HG02852 (cell line): ENCODE results near the gene GNAO1.

Experiments used
- ATAC-seq: cut with Tn5 transposase; IDR thresholded peaks from one replicate; pipeline ENCODE4 v1.9.1; 2021; ENCODE audit warnings: mild to moderate bottlenecking, moderate library complexity; ENCODE audit not compliant: unreplicated experiment

GNAO1 gene

DNA sequence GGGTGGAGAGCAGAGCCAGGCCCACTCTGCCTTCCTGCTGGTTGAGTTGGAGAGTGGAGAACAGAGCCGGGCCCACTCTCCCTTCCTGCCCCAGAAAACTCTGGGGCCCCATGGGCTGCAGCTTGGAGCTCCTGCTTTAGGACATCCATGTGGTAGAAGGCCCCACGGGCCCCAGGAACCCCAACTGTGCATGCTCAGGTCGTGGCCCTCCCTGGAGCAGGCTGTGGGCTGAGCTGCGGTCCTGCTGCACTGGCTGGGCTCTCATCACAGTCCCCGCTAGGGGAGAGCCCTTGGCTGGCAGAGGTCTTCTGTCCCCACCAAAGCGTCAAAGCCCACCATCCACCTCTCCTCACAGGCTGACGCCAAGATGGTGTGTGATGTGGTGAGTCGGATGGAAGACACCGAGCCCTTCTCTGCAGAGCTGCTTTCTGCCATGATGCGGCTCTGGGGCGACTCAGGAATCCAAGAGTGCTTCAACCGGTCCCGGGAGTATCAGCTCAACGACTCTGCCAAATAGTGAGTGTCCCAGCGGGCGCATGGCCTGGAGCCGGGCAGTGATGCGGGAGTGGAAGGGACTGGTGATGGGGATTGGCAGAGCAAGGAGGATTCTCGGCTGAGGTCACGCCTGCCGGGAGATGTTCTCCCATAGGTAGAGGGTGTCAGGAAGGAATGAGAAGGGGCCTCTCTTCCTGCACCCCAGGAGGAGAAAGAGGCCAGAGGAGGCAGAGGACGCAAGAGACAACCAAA is 137.2 kb downstream of the GNAO1 start:
- no peak for ATAC-seq

DNA sequence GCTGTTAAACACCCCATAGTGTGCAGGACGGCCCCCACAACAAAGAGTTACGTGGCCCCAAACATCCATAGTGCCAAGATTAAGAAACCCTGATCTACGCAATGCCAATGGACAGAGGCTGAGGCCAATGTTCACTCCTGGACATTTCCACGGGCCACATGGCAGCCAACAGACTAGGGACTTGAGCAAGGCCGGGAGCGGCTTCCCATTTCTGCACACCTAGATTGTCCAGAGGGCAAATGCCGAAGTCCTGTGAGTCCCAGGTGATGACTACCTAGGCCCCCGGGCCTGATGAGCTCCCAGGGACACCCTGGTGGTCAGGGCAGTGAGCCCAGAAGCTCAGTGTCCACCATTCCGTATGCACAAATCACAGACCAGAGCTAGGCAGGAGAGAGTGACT is 138.6 kb downstream of the GNAO1 start:
- no peak for ATAC-seq

DNA sequence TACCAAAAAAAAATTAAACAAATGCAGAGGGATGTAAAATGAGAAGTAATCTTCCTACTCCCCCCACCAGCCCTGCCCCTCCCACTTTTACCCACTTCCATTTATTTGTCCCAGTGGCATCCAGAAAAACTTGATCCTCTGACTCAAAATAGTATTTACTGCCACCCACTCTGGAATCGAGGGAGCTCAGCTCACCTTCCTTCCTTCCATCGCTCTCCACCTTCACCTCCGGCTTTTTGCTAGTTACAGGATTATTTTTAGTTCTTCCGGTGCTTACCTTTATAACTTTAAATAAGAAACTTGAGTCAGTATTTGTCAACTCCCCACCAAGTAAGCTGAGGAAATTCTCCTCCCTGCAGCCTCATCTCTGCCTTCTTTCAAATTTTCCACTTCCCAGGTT is 139.2 kb downstream of the GNAO1 start:
- ATAC-seq = no peak

DNA sequence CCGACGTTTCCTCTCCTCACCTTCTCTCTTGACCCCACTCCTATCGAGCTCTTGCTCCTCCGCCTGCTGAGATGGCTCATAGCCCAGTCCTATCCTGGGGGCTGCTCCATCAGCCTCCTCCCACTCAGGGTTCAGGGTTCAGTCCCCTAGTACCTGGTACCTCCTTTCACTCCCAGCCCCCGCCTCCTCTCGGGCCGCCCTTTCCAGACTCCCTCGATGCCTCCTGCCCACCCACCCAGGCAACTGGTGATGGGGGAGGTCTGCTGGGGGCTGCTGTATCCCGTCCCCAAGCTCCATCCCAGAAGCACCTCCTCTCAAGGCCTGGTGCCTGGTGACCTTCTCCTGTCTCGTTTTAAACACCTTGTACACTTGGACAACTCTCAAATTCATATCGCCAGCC is 140.1 kb downstream of the GNAO1 start:
- no peak for ATAC-seq

DNA sequence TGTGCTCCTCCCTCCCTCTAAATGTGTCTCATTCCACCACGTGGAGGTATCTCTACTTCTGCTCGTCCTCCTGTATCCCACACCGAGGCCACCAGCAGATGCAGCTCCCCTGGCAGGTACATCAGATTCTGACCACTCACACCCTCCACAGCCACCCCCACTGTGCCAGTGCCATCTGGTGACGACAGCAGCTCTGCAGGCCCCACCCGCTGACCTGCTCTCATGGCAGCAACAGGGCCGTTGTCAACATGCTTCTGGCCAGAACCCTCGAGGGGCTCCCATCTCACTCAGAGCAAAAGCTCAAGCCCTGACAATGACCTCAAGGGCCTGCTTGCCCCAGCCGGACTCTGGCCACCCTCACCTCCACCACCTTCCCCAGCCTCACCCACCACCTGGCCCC is 140.6 kb downstream of the GNAO1 start:
- ATAC-seq = no peak

DNA sequence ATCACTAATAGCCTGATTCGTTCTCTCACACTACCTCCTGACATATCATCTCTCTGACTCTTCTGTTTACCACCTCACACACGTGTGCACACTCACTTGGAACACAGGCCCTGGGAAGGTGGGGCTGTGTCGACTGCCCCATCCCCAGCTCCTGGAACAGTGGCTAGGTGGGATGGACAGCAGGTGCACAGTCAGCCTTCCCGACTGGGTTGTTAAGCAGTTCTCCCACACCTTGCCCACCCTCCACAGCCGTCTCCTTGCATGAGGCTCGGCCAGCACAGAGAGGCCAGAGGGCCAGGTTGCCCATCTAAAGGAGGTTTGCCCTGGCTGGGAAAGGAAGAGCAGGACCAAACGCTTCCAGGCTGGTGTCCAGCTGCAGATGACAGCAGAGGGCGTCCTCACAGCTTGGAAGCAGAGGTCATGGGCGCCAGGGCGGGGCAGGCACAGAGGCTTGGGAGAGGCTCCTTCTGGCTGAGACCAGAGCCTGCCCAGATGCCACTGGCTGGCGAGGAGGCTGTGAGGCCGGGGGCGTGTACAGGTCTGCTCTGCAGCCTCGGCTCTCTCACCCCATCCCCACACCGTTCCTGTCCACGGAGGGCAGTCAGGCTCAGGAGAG is 141.3 kb downstream of the GNAO1 start:
- ATAC-seq = no peak

DNA sequence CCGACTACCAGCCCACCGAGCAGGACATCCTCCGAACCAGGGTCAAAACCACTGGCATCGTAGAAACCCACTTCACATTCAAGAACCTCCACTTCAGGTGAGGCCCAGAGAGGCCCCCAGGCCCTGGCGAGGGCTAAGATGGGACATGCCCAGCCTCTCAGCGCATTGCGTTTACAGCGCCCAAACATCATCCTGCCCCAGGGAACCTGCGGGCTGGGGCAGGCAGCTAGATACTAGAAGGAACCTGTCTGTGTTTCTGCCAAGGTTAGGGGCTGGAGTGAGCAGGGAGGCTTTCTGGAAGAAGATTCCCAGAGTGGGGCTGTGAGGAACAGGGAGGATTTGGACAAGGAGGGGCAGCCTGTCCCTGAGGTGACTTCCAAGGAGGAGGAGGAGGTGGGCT is 143.5 kb downstream of the GNAO1 start:
- ATAC-seq = no peak

DNA sequence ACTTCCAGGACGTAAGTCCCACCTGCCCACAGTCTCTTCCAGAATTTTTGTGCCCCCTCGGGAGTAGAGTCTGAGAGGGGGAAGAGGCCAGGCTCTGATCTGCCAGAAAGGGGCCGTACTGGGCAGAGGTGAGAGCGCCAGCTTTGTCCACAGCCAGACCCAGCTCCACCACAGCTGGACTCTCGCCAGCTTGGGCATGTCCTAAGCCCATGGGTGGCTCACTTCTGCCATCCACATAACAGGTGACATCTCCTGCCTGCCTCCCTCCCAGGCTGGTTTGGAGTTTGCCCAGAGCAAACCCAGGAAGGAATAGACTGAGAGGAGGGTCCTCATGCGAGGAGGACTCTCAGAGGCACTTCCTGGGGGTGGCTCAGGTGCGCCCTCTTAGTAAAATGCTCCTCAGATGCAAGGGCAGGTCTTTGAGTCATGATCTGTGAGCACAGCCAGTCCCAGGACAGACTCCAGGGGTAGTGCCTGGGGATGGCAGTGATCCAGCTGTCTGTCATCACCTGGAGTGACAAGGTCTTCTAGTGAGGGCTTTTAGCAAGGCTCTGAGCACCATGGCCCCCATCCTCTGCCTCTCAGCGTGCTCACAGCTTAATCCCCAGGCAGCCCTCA is 144.9 kb downstream of the GNAO1 start:
- ATAC-seq = no peak

DNA sequence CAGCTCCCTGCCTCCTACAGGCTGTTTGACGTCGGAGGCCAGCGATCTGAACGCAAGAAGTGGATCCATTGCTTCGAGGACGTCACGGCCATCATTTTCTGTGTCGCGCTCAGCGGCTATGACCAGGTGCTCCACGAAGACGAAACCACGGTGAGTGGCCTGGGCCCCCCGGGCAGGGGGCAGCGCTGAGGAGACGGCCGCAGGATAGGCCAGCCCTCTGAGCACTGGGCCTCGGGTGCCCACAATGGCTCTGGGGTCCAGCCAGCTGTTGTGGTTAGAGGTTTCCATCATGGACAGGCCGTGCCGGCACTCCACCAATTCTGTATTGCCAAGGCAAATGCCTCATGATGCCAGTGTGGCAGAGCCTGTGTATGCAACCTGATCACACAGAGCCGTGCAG is 145.4 kb downstream of the GNAO1 start:
- ATAC-seq = no peak

DNA sequence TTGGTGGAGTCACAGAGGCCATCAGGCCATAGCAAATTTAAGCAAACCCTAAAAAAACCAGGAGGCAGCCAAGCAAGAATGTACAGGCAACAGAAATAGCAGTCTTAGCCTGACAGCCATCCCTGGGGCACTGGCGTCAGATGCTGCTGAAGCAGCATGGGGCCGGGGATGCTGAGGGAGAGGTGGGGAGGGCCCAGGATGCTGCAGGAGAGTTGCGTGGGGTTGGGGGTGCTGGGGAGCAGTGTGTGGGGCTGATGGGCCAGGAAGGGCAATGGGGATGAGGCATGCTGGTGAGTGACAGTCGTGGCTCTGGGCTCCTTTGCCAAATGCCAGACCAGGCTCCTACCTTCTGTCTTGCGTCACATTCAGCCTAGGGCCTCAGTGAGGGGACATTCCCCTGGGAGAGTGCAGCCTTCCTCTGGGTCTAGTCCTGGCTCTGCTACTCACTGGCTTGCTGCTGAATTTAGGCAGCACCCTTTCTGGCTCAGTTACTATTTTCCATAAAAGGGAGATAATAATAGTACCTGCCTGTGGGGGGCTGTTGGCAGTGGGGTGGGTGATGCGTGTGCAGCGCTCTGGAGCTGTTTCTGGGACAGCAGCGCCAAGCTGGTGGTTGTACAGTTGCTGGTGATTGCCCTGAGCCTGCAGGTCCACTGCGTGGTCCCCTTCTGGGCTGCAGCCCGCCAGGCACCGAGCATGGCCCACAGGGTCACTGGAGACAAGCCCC is 146.0 kb downstream of the GNAO1 start:
- no peak for ATAC-seq

DNA sequence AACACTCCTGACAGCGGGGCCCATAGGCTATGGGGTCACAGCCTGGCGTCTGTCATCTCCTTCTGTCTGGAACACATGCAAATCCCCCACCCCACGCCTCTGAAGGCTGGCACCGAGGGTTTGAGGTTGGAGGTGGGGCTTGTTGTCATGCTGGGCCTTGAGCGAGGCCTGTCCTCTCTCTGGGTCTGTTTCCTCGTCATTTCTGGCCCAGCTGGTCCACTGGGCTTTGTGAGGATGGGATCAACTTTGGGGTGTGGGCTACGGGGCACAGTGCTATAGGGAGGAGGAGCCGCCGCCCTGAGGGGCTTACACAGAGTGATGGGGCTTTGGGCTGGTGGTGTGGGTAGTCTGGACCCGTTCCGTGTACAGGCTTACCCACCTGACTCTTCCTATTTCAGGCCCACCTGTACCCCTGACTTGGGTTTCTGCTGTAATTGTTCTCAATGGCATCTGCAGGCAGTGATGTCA is 146.6 kb downstream of the GNAO1 start:
- no peak for ATAC-seq

DNA sequence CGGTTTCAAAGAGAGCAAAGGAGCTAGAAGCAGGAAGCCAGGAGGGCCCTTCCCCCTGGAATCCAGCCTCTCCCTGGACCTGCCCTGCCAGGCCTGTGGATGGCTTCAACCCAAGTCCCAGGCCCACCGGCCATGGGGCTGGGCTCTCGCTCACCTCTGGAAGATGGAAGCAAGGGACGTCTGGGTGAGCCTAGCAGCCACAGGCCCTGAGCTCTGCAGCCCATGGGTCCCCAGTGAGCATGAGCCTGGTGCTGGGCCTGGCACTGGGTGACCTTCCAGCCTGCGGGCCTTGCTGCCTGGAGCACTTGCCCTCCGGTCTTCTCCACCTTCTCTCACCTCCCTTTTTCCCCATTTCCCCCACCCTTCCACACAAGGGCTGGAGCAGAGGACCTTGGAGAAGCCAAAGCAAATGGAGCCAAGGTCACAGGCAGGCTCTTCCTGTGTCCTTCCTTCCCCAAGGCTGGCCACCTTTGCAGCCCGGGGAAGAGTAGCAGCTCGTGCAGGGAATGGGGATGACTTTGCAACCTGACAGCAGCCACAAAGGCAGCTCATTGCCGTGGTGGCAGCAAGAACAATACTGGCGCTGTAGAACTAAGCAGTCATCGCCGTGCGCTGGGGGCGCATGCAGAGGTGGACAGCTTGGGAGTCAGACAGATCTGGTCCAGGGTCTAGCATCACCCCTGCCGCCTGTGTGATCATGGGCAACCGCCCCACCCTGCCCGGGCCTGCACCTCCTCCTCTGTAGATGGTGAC is 147.5 kb downstream of the GNAO1 start:
- ATAC-seq = no peak

DNA sequence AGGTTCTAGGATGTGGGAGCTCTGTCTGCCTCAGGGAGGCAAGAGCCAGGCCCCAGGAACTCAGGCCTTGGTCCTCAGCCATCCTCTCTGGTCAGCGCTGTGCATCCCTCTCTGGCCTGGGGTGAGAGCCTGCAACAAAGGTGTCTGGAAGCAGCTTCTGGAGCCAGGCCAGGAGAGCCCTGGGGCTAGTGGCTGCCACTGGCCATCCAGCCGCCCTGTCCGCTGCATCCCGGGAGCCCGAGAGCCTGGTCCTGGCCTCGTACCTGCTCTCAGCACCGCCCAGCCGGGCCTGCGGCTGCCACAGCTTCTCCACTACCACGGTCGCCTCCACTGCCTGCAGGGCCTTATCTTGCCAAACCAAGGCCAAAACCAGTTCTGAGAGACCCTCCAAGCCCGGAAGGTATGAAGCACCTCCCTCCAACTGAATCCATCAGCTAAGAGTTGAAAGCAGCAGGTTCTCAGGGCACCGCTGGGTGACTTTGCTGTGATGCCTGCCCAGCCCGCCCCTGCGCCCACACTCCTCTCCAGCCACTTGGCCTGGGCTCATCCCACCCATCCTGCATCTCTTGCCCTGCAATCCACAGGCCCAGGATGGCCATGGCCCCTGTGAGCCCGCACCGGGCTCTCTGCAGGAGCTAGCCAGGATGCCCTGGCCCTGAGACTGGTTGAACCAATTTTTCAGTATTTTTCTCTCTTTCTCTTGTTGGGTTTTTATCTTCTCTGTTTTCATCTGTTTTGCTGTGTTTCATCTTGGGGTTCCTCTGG is 148.3 kb downstream of the GNAO1 start:
- no peak for ATAC-seq

DNA sequence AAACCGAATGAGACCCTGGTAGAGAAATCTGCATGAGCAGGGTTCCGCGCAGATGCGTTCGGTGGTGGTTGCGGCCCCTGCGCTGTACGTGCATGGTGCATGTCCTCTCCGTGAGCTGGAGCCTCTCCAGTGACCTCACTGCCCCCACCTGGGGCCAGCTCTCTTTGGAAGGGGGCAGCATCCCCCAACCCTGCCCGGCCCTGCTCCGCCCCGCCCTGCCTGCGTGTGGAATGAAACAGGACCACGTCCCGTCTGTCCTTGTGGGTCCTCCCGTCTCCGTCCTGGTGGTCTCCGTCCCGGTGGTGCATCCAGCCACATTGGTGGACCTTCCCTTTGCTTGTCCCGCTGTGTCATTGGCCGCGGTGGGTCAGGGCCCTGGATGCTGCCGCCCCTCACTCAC is 149.1 kb downstream of the GNAO1 start:
- ATAC-seq = no peak

DNA sequence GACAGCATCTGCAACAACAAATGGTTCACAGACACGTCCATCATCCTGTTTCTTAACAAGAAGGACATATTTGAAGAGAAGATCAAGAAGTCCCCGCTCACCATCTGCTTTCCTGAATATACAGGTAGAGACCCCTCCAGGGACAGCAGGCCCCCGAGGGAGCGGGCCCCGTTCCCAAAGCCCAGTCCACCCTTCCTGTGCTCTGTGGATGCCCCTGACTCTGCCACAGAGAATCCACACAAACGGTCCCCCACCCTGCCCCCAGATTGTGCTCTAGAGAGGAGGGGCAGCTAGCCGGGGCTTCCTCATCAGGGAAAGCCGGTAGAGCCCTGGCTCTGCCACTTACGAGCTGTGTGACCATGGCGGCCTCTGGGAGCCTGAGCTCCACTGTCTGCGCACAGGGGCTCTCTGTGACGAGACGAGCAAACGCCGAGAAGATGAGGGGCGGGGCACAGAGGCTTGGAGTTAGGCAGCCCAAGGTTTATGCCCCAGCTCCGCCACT is 149.6 kb downstream of the GNAO1 start:
- ATAC-seq = no peak

DNA sequence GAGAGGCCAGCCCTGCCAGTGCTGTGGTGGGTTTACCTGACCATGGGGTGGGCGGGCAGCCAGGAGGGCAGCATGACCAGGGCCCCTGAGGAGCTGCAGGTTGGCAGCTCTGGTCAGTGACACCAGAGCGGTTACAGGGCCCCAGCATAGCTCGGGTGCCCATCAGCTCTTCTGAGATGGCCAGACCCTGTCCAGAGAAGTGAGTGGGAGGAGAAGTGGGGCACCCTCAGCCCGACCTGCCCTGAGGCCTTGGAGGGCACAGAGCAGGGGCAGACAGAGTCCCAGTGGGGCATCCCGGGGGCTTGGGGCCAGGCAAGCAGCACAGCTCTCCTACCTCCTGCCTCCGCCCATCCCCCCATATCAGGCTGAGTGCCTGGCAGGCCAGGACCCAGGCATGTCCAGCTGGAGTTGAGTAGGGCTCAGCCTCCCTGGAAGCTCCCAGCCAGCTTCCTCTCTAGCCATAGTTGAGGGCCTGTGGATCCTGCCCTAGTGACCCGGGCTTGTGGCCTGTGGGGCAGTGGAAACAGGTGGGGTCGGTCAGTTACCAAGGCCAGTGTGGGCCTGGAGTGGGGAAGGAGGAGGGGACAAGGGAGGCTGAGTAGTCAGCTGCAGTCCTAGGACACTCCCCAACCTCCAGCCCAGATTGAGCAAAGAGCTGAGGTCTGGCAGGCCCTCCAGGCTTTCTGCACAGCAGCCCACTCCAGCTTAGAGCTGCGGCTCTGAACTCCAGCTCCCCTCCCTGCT is 150.5 kb downstream of the GNAO1 start:
- ATAC-seq = no peak

DNA sequence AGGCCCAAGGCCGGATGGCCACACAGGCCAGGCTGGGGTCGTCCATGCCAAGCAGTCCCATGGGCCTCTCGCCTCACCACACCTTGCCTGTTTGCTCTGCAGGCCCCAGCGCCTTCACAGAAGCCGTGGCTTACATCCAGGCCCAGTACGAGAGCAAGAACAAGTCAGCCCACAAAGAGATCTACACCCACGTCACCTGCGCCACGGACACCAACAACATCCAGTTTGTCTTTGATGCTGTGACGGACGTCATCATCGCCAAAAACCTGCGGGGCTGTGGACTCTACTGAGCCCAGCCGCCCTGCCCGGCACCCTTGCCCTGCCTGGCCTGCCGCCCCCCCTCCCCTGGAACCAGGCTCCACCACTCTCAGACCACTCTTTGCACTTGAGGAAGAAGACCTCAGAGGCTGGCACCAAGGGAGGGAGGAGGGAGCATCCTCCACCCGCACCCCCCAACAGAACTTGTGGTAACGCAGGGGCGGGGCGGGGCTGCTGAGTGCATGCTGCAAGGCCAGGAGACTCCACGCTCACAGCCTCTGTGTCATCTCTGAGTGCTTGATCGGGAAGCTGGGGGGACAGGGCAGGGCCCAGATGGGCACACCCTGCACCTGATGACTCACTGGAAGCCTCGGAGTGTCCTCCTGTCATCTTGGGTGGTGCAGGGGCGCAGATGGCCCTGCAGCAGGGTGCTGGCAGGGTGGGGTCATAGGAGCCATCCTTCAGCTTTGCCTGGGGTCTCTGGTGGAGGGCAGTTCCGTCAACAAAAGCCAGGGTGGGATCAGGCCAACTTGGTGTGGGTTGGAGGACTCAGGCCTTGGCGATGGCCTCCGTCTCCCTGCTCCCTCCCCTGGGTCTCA is 152.6 kb downstream of the GNAO1 start:
- no peak for ATAC-seq
